ENCODE results near the gene KCMF1.

Gene KCMF1

GRCh38 chr2:84956334-84957297 is 14.3 kb upstream of the KCMF1 start:
- DNase-seq (ENCODE audit: low read depth in 2 of 2), result no peak

- no peak for DNase-seq (ENCODE audit: low read depth in 2 of 2)
Measured at GRCh38 chr2:84957771-84958134, 13.2 kb upstream of the KCMF1 start.

- no peak for DNase-seq (ENCODE audit: low read depth in 2 of 2)
Measured at GRCh38 chr2:84958135-84959059, 12.6 kb upstream of the KCMF1 start.

GRCh38 chr2:84959095-84959565 is 11.8 kb upstream of the KCMF1 start:
- no peak for DNase-seq (ENCODE audit: low read depth in 2 of 2)

- DNase-seq (ENCODE audit: low read depth in 2 of 2), result no peak
Measured at GRCh38 chr2:84959566-84960506, 11.1 kb upstream of the KCMF1 start.

- DNase-seq (ENCODE audit: low read depth in 2 of 2), result no peak
Measured at GRCh38 chr2:84962917-84963316, 8.0 kb upstream of the KCMF1 start.

- DNase-seq (ENCODE audit: low read depth in 2 of 2), result no peak
Measured at GRCh38 chr2:84963323-84963691, 7.7 kb upstream of the KCMF1 start.

- no peak for DNase-seq (ENCODE audit: low read depth in 2 of 2)
Measured at GRCh38 chr2:84963692-84964405, 7.1 kb upstream of the KCMF1 start.

- no peak for DNase-seq (ENCODE audit: low read depth in 2 of 2)
Measured at GRCh38 chr2:84964406-84965191, 6.4 kb upstream of the KCMF1 start.

- DNase-seq (ENCODE audit: low read depth in 2 of 2), result no peak
Measured at GRCh38 chr2:84965192-84965516, 5.8 kb upstream of the KCMF1 start.

GRCh38 chr2:84965827-84966226 is 5.1 kb upstream of the KCMF1 start:
- no peak for DNase-seq (ENCODE audit: low read depth in 2 of 2)

- no peak for DNase-seq (ENCODE audit: low read depth in 2 of 2)
Measured at GRCh38 chr2:84966731-84967130, 4.2 kb upstream of the KCMF1 start.

GRCh38 chr2:84969511-84970209 is 1.3 kb upstream of the KCMF1 start:
- no peak for DNase-seq (ENCODE audit: low read depth in 2 of 2)

- DNase-seq (ENCODE audit: low read depth in 2 of 2), result peak; percentile 35 to 37
Measured at GRCh38 chr2:84970210-84970867, 622 bp upstream of the KCMF1 start.

- DNase-seq (ENCODE audit: low read depth in 2 of 2), result peak; percentile 39 to 46
Measured at GRCh38 chr2:84971510-84972206, 697 bp downstream of the KCMF1 start.

- DNase-seq (ENCODE audit: low read depth in 2 of 2), result no peak
Measured at GRCh38 chr2:84972207-84972783, 1.3 kb downstream of the KCMF1 start.

- no peak for DNase-seq (ENCODE audit: low read depth in 2 of 2)
Measured at GRCh38 chr2:84972932-84973331, 2.0 kb downstream of the KCMF1 start.

All from activated CD4-positive, alpha-beta T cell treated with anti-CD3 and anti-CD28 coated beads for 24 hours (primary cell).